ENCODE data around the gene FOXJ2. TPM values are rescaled to one million over a fixed set of nuclear protein-coding genes. Genes with fewer than 3 reads are reported as not detected.

Gene FOXJ2
- total RNA-seq, 1 donor from 2014 or later: 14.8 TPM

DNA sequence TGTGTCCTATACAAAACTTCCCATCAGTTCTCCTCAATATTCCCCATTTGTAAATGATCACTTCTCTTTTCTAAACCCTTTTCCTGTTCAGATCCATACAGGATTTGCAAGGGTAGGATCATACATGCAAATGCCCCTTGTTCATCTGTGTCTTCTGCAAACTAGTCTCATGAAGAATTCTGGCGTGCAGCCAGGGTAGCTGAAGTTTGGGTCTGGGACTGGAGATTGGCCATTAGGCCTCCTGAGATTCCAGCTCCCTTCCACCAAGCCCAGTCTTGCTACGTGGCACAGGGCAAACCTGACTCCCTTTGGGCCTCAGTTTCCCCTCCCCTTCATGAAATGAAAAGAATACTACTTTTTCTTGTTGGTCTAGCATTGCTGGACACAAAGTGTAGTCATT is 22.3 kb downstream of the FOXJ2 start:
- TF ChIP-seq, protein P1, sequence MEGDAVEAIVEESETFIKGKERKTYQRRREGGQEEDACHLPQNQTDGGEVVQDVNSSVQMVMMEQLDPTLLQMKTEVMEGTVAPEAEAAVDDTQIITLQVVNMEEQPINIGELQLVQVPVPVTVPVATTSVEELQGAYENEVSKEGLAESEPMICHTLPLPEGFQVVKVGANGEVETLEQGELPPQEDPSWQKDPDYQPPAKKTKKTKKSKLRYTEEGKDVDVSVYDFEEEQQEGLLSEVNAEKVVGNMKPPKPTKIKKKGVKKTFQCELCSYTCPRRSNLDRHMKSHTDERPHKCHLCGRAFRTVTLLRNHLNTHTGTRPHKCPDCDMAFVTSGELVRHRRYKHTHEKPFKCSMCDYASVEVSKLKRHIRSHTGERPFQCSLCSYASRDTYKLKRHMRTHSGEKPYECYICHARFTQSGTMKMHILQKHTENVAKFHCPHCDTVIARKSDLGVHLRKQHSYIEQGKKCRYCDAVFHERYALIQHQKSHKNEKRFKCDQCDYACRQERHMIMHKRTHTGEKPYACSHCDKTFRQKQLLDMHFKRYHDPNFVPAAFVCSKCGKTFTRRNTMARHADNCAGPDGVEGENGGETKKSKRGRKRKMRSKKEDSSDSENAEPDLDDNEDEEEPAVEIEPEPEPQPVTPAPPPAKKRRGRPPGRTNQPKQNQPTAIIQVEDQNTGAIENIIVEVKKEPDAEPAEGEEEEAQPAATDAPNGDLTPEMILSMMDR (IDR thresholded peaks at IDR 0.05; ENCODE audit: insufficient read depth, low read length, poor library complexity, severe bottlenecking): no peak
- no peaks in the 10 kb centered on the region for H3K27me3 ChIP-seq (ENCODE audit: control insufficient read depth, insufficient read depth, low read length)
- H3K4me3 ChIP-seq (ENCODE audit: low read depth, low read length): no peak overlapping the region
- peaks cover 4% of the 10 kb centered on the region for H3K36me3 ChIP-seq (ENCODE audit: control insufficient read depth, insufficient read depth, low read length)
- no peak for DNase-seq (ENCODE audit: low read depth)

DNA sequence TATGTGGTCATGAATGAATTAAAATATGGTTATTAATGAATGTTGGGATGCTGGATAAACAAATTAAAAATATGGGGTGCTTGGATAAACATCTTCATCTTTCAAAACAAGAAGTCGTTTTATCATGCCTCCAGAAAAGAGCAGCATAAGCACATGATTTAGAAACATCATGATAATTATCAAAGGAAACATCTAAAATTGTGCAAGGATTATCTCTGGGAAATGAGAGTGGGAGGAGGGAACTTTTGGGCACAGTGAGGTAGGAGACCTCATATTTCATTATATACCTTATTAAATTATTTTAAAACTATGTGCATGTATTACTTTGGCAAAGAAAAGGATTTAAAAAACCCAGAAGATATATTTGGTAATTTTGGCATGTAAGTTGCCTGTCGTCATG is 24.8 kb downstream of the FOXJ2 start:
- DNase-seq (ENCODE audit: low read depth): no peak
- TF ChIP-seq, protein P1 (IDR thresholded peaks at IDR 0.05; ENCODE audit: insufficient read depth, low read length, poor library complexity, severe bottlenecking): no peak
- Histone ChIP-seq H3K4me3 (ENCODE audit: low read depth, low read length) (no peak overlapping the region), H3K36me3 (ENCODE audit: control insufficient read depth, insufficient read depth, low read length) (peaks cover 4% of the 10 kb centered on the region), H3K27me3 (ENCODE audit: control insufficient read depth, insufficient read depth, low read length) (no peaks in the 10 kb centered on the region)

DNA sequence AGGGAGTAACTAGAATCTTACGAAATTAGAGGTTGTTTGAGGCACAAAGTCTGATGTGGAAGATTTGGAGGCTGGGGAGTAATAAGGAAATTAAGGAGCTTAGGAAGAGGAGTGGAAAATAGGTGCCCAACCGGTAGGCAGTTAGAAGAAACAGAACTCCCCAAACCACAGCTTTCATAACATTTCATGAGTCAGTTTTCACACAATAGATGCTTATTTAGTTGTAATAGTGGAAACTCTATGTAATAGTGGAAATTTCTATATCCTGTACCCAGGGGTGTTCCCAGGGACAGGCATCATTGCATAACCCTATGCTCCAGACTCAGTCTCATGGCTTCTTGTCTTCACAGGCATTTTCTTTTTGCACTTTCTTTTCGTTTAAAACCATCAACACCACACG is 25.3 kb downstream of the FOXJ2 start:
- DNase-seq (ENCODE audit: low read depth): no peak
- TF ChIP-seq, protein P1 (IDR thresholded peaks at IDR 0.05; ENCODE audit: insufficient read depth, low read length, poor library complexity, severe bottlenecking): no peak
- no peaks in the 10 kb centered on the region for H3K27me3 ChIP-seq (ENCODE audit: control insufficient read depth, insufficient read depth, low read length)

DNA sequence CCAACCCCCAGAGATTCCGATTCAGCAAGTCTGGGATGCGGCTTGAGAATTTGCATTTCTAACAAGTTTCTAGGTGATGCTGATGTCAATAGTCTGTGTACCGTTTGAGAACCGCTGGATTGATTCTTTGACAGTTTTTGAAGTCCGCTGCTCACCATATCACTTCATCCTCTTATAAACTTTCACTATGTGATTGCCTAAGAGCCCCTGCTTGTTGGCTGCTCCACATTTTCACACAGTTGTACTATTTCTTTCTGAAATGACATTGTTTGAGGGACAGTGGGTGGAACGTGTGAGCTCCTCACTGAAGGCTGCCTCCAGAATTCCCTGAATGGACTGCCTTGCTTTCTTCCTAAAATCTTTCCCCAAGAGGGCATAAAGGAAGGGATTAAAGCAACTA is 26.0 kb downstream of the FOXJ2 start:
- TF ChIP-seq, protein P1 (IDR thresholded peaks at IDR 0.05; ENCODE audit: insufficient read depth, low read length, poor library complexity, severe bottlenecking): no peak
- DNase-seq (ENCODE audit: low read depth): no peak
- no peak overlapping the region for H3K4me3 ChIP-seq (ENCODE audit: low read depth, low read length)
- H3K36me3 ChIP-seq (ENCODE audit: control insufficient read depth, insufficient read depth, low read length): peaks cover 4% of the 10 kb centered on the region
- no peaks in the 10 kb centered on the region for H3K27me3 ChIP-seq (ENCODE audit: control insufficient read depth, insufficient read depth, low read length)

More for the DNA sequence above, 25.3 kb downstream of the FOXJ2 start:
- H3K4me3 ChIP-seq (ENCODE audit: low read depth, low read length): no peak overlapping the region
- H3K36me3 ChIP-seq (ENCODE audit: control insufficient read depth, insufficient read depth, low read length): peaks cover 4% of the 10 kb centered on the region

DNA sequence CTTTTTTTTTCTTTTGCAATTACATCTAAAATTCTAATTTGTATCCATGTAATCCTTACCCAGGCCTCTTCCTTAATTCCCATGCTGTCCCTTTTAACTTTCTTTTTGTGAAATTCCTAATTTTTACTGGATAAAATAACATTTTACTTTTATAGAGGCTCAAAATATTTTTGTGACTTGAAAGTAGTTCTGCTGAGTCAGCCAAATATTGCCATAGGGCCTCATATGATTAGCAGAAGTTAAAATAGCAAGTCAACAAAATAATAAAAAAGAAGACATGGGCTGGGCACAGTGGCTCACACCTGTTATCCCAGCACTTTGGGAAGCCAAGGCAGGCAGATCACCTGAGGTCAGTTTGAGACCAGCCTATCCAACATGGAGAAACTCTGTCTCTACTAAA is 31.6 kb downstream of the FOXJ2 start:
- DNase-seq (ENCODE audit: low read depth): no peak
- Histone ChIP-seq H3K4me3 (ENCODE audit: low read depth, low read length) (no peak overlapping the region), H3K27me3 (ENCODE audit: control insufficient read depth, insufficient read depth, low read length) (no peaks in the 10 kb centered on the region), H3K36me3 (ENCODE audit: control insufficient read depth, insufficient read depth, low read length) (no peaks in the 10 kb centered on the region)
- TF ChIP-seq, protein P1 (IDR thresholded peaks at IDR 0.05; ENCODE audit: insufficient read depth, low read length, poor library complexity, severe bottlenecking): no peak

DNA sequence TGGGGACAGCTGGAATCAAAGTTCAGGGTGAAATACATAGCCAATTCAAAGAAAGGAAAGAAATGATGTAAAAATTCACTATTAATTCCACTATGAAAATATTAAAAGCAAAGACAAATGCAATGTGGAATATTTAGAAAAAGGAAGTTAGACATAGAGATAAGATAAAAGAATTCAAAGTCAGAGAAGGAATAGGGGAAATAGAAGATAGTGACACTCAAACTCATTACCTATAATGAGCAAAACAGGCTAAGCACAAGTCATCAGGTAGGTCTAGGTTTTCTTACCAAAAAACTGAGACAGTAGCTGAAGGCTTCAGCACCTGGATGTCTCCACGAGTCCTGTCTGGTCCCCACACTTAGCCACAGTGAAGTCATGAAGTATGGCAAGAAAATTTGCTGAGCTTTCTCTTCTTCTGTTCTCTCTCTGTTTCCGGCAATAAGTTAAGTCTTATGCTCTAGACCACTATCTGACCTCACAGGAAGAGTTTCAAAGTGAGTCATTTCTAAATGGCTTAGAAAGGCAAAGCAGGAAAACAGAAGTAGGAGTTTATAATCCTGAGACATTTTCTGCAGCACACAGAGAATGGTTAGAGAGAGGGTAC is 33.6 kb downstream of the FOXJ2 start, which contains the start of gene C3AR1:
TSS of gene C3AR1 (minus strand) at position 369 of the 604 bp plus-strand sequence. CDS start 6,174 bp downstream, outside the sequence.
- TF ChIP-seq, protein P1 (IDR thresholded peaks at IDR 0.05; ENCODE audit: insufficient read depth, low read length, poor library complexity, severe bottlenecking): no peak
- H3K4me3 ChIP-seq (ENCODE audit: low read depth, low read length): no peak within 1 kb of the TSS
- DNase-seq (ENCODE audit: low read depth): peak; percentile 51
- no peaks in the 10 kb centered on the region for H3K27me3 ChIP-seq (ENCODE audit: control insufficient read depth, insufficient read depth, low read length)
- no peaks in the 10 kb centered on the region for H3K36me3 ChIP-seq (ENCODE audit: control insufficient read depth, insufficient read depth, low read length)
